IPS-20b (cell line): Measurements from ENCODE around the gene KCNG4.

Source experiments
- H3K27ac ChIP-seq: one replicate; pipeline ENCODE4 v1.5.1; 2013; ENCODE audit warnings: low read length
- H3K27me3 ChIP-seq: 2 replicates; pipeline ENCODE4 v1.6.1; 2013; ENCODE audit warnings: mild to moderate bottlenecking, low read length, inconsistent platforms; ENCODE audit not compliant: insufficient read depth
- H3K36me3 ChIP-seq: 2 replicates; pipeline ENCODE4 v1.6.1; 2013; ENCODE audit warnings: low read depth, mild to moderate bottlenecking, inconsistent platforms, low read length, moderate library complexity; ENCODE audit not compliant: insufficient read depth
- H3K4me1 ChIP-seq: 2 replicates; pipeline ENCODE4 v1.6.1; 2013; ENCODE audit warnings: mild to moderate bottlenecking, control low read depth, inconsistent platforms, low read length, moderate library complexity; ENCODE audit not compliant: insufficient read depth
- H3K4me3 ChIP-seq: 2 replicates; pipeline ENCODE4 v1.5.1; 2013; ENCODE audit warnings: mild to moderate bottlenecking, low read length, inconsistent platforms
- H3K9ac ChIP-seq: 2 replicates; pipeline ENCODE4 v1.6.1; 2013; ENCODE audit warnings: low read depth, mild to moderate bottlenecking, inconsistent platforms, low read length, moderate library complexity
- H3K9me3 ChIP-seq: 2 replicates; pipeline ENCODE4 v1.6.1; 2013; ENCODE audit warnings: mild to moderate bottlenecking, low read depth, low read length, inconsistent platforms; ENCODE audit not compliant: insufficient read depth

KCNG4 gene

DNA sequence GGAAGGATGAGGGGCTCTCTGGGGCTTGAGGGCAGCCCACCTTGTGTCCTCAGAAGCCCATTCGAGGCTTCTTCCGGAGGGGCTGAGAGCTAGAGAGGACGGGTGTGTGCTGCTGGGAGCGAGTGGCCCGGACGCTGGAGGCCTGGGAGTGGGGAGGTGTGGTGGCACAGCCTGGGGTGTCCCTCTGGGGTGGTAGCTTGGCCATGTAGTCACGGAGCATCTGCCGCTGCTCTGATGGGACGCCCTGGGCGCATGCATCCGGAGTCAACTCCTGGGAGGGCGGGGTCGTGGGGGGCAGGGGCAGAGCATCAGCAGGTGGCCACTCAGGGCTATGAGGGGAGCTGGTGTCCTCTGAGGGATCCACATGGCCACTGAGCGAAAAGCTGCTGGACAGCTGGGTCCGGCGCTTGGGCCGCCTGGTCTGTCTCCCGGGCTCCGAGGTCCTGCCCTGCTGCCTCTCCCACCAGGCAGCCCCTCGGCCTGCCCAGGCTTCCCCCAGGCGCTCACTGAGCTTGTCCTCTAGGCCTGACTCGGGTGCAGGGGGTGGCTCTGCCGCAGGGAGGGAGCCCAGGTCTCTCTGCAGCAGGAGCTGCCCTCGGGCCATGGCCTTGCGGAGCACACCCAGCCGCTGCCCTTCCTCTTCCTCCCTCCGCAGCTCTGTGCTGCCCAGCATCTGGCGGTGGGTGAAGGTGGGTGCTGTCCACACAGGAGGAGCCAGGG is 60.8 kb downstream of the KCNG4 start:
- H3K36me3 ChIP-seq, result peaks cover 61% of the 10 kb centered on the region
- no peak overlapping the region for H3K9ac ChIP-seq
- no peak overlapping the region for H3K27ac ChIP-seq
- no peaks in the 10 kb centered on the region for H3K9me3 ChIP-seq
- no peaks in the 10 kb centered on the region for H3K4me1 ChIP-seq
- H3K27me3 ChIP-seq, result no peaks in the 10 kb centered on the region
- no peak overlapping the region for H3K4me3 ChIP-seq

DNA sequence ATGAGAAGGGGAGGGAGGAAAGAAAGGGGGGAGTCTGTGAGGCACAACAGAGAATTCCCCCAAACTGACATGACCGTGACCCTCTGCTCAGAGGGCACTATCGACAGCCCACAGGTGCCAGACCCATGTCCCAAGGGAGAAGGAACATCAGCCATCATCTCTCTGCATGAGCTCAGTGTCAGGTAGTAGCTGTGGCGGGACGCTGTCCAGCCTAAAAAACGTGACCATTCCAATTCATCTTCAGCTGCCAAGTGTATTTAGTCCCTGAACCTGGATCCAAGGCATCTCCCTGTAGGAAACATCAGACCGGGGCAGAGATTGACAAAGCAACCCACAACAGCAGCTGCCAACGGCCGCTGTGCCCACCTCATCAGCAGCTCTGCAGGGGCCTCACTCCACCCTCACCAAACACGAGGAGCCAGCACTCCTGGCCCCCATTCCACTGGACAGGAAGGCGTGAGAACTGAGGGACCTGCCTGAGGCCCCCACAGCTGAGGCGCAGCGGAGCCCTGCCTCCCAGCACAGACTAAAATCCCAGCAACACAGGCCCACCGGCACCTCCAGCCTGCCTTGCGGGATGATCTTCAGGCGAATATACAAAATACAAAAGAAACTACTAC is 61.6 kb downstream of the KCNG4 start:
- no peak overlapping the region for H3K9ac ChIP-seq

DNA sequence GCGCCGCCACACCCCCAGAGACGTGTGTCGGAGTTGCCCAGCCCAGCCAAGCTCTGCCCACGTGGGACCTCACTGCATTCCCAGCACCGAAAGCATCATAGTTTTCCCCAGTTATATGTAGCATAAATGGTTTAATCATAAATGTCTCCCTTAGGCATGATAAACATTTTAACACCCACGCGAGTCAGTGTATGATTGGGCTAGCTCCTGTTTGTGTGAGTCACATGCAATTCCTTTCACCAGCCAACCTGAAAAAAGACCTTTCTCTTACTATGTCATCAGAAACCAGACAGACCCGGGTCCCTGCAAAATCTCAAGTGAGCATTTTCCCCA is 62.1 kb downstream of the KCNG4 start:
- H3K4me3 ChIP-seq, result no peak overlapping the region
- peaks cover 48% of the 10 kb centered on the region for H3K36me3 ChIP-seq
- no peaks in the 10 kb centered on the region for H3K4me1 ChIP-seq
- no peak overlapping the region for H3K9ac ChIP-seq
- no peaks in the 10 kb centered on the region for H3K9me3 ChIP-seq
- H3K27me3 ChIP-seq, result no peaks in the 10 kb centered on the region
- no peak overlapping the region for H3K27ac ChIP-seq

More for the DNA sequence above, 61.6 kb downstream of the KCNG4 start:
- H3K36me3 ChIP-seq, result peaks cover 53% of the 10 kb centered on the region
- H3K9me3 ChIP-seq, result no peaks in the 10 kb centered on the region
- no peak overlapping the region for H3K4me3 ChIP-seq
- no peaks in the 10 kb centered on the region for H3K4me1 ChIP-seq
- H3K27ac ChIP-seq, result no peak overlapping the region
- H3K27me3 ChIP-seq, result no peaks in the 10 kb centered on the region

DNA sequence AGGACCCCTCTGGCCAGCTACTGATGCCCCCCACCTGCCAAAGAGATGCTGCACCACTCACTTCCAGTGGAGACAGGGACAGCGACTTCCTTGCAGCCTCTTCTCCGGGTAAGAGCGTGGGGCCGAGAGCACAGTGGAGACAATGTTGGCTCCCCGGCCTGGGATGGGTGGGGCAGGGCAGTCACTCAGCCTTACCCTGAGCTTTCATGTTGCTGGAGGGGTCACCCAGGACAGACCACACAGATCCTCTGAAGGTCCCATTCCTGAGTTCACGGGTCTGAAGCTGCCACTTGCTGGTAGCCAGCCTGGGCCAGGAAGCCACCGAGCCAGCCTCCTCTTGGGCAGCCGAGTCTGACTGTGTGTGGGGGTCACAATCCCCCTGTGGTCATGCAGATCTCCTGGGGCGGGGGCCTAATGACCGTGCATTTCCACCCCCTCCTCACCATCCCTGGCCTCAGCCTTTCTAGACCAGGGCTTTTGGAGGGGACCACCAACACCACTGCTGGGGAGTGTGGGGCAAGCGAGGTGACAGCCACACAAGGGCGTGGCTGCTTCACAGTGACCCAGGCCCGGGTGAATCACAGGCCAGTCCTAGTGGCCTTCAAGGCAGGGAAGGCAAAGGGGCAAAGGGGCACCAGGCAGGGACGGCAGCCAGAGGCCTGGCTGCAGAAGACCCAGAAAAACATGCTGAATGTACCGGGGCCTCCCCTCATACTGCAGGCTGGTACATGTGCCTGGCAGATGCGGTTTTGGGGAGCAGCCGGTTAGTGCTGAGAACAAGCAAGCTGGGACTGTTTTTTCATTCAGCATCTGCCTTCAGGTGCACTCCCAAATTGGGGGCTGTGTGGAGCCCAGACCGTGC is 63.4 kb downstream of the KCNG4 start:
- H3K36me3 ChIP-seq, result peaks cover 35% of the 10 kb centered on the region

DNA sequence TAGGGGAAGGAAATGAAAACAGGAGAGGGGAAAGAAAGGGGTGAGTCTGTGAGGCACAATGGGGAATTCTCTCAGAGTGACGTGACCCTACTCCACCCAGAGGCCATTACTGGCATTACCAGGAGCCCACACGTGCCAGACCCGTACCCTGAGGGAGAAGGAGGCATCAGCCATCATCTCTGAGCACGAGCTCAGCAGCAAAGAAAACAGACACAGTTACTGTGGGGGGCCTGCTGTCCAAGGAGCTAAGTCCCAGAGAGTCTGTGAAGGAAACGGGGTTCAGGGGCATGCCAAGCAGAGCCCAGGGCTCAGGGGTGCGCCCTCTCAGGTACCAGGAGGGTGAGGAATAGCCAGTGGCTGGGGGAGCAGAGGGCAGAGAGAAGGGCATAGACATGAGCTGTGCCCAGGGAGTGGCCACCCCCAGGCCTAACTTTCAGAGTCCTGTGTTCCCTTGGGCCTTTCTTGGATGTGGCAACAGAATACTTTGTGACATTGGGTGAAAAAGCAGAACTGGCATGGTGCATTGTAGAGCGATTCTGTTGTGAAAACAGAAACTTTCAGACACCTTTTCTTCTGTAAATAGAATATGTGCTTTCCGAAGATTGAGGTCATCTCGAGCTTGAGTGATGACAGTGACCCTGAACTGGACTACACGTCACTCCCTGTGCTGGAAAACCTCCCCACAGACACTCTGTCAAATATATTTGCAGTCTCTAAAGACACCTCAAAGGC is 64.3 kb downstream of the KCNG4 start:
- H3K4me1 ChIP-seq, result no peaks in the 10 kb centered on the region
- no peak overlapping the region for H3K9ac ChIP-seq
- no peak overlapping the region for H3K4me3 ChIP-seq
- no peaks in the 10 kb centered on the region for H3K9me3 ChIP-seq
- peaks cover 26% of the 10 kb centered on the region for H3K36me3 ChIP-seq
- no peak overlapping the region for H3K27ac ChIP-seq
- H3K27me3 ChIP-seq, result no peaks in the 10 kb centered on the region

More for the DNA sequence above, 63.4 kb downstream of the KCNG4 start:
- H3K27ac ChIP-seq, result no peak overlapping the region
- no peaks in the 10 kb centered on the region for H3K9me3 ChIP-seq
- H3K9ac ChIP-seq, result no peak overlapping the region
- no peaks in the 10 kb centered on the region for H3K27me3 ChIP-seq
- no peak overlapping the region for H3K4me3 ChIP-seq
- no peaks in the 10 kb centered on the region for H3K4me1 ChIP-seq

DNA sequence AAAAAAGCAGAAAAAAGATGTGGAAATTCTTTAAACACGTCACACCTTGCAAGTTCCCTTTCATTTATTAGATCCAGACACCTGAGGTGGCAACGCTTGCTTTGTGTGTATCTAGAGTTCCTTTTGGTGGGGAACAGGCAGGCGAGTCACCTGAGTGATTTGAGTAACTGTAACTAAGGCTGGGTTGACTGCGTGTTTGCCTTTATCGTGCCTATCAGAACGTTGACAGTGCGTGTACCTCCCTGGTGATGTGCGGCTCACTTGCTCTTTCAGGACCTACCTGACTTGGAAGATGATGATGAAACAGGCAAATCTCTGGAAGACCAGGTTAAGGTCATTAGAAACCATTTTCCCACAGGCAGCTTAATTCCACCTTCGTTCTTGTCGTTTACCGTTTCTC is 65.4 kb downstream of the KCNG4 start:
- no peaks in the 10 kb centered on the region for H3K27me3 ChIP-seq
- H3K9ac ChIP-seq, result no peak overlapping the region
- H3K27ac ChIP-seq, result no peak overlapping the region
- H3K4me1 ChIP-seq, result no peaks in the 10 kb centered on the region
- peaks cover 18% of the 10 kb centered on the region for H3K36me3 ChIP-seq
- no peak overlapping the region for H3K4me3 ChIP-seq
- no peaks in the 10 kb centered on the region for H3K9me3 ChIP-seq

DNA sequence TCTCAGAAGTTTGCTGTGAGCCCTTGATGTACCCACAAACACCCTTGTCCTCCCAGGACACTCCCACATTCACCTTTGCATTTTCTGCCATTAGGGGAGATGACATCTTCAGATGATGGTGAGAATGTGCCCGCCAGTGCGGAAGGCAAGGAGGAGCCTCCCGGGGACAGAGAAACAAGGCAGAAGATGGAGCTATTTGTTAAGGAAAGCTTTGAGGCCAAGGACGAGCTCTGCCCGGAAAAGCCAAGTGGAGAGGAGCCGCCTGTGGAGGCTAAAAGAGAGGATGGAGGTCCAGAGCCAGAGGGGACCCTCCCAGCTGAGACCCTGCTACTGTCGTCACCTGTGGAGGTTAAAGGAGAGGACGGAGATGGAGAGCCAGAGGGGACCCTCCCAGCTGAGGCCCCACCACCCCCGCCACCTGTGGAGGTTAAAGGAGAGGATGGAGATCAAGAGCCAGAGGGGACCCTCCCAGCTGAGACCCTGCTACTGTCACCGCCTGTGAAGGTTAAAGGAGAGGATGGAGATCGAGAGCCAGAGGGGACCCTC is 70.0 kb downstream of the KCNG4 start:
- no peaks in the 10 kb centered on the region for H3K9me3 ChIP-seq
- no peak overlapping the region for H3K27ac ChIP-seq
- H3K4me3 ChIP-seq, result no peak overlapping the region
- no peaks in the 10 kb centered on the region for H3K4me1 ChIP-seq
- no peaks in the 10 kb centered on the region for H3K36me3 ChIP-seq
- no peaks in the 10 kb centered on the region for H3K27me3 ChIP-seq
- no peak overlapping the region for H3K9ac ChIP-seq
